Measurements from ENCODE around the gene SDC3.

The SDC3 gene

GRCh38 chr1:30846587-30846986 is 62.0 kb downstream of the SDC3 start:
- DNase-seq = no peak

- DNase-seq = no peak
These were observed 62.7 kb downstream of the SDC3 start for GRCh38 chr1:30845904-30846290.

GRCh38 chr1:30845237-30845903 is 63.2 kb downstream of the SDC3 start:
- DNase-seq = no peak

- no peak for DNase-seq
These were observed 63.9 kb downstream of the SDC3 start for GRCh38 chr1:30844631-30845030.

GRCh38 chr1:30842697-30843354 is 65.7 kb downstream of the SDC3 start:
- DNase-seq = no peak

- DNase-seq = peak; percentile 37
These were observed 67.5 kb downstream of the SDC3 start for GRCh38 chr1:30840904-30841598.

GRCh38 chr1:30839827-30840359 is 68.7 kb downstream of the SDC3 start:
- DNase-seq = no peak

- no peak for DNase-seq
These were observed 69.6 kb downstream of the SDC3 start for GRCh38 chr1:30838996-30839395.

GRCh38 chr1:30837653-30838052 is 70.9 kb downstream of the SDC3 start:
- no peak for DNase-seq

GRCh38 chr1:30834253-30834652 is 74.3 kb downstream of the SDC3 start:
- no peak for DNase-seq

- no peak for DNase-seq
These were observed 78.0 kb downstream of the SDC3 start for GRCh38 chr1:30830537-30830936.

GRCh38 chr1:30829889-30830288 is 78.7 kb downstream of the SDC3 start:
- DNase-seq = no peak

GRCh38 chr1:30824736-30825429 is 83.7 kb downstream of the SDC3 start:
- no peak for DNase-seq

GRCh38 chr1:30823969-30824735 is 84.4 kb downstream of the SDC3 start:
- DNase-seq = peak; percentile 96

- DNase-seq = no peak
These were observed 85.0 kb downstream of the SDC3 start for GRCh38 chr1:30823627-30823968.

GRCh38 chr1:30822966-30823581 is 85.5 kb downstream of the SDC3 start:
- no peak for DNase-seq

- DNase-seq = no peak
These were observed 86.6 kb downstream of the SDC3 start for GRCh38 chr1:30822006-30822405.

- DNase-seq = no peak
These were observed 88.3 kb downstream of the SDC3 start for GRCh38 chr1:30820299-30820698.

Data from SHP77 treated with DMSO at 0.1 percent for 48 hours (cell line).